H1 (cell line): Measurements from ENCODE around the gene KLF7. TPM values are rescaled to one million over a fixed set of nuclear protein-coding genes. Genes with fewer than 3 reads are reported as not detected.

Experiments
- CBX5 ChIP-seq: fragments of 300-800, 300-1000 bp; sonication (generic); IDR thresholded peaks from 2 replicates; pipeline ENCODE4 v1.7.1; 2016; ENCODE audit warnings: antibody characterized with exemption, low read length, low read depth
- GTF2F1 ChIP-seq: IDR thresholded peaks from 2 replicates; pipeline ENCODE4 v1.6.1; 2012; ENCODE audit warnings: low read depth, low read length, improper control_type of control experiment, borderline replicate concordance
- TAF7 ChIP-seq: optimal IDR thresholded peaks from 2 replicates; pipeline ENCODE3; 2011; ENCODE audit warnings: low read depth, mild to moderate bottlenecking, inconsistent platforms, low read length, moderate library complexity, borderline replicate concordance
- TEAD4 ChIP-seq: IDR thresholded peaks from 2 replicates; pipeline ENCODE4 v1.6.1; 2012; ENCODE audit warnings: low read depth, low read length, inconsistent platforms, mixed read lengths
- USF2 ChIP-seq: IDR thresholded peaks from 2 replicates; pipeline ENCODE4 v1.6.1; 2011; ENCODE audit warnings: low read length, improper control_type of control experiment
- polyA plus RNA-seq, 7 experiments: library from polyadenylated mRNA; depleted of rRNA in 3 of 7; stranded (reverse) in 5 of 7; unstranded in 2 of 7; fragments of >200 nt in 5 of 7; fragments of 200-250 nt in 2 of 7; gene quantifications; 1 replicate in 5 of 7; 2 replicates in 1 of 7; 4 replicates in 1 of 7; pipeline versions ENCODE4 v1.2.1 to v1.2.3, GENCODE V29; 2011 to 2013; ENCODE audit warnings: missing spikeins in 2 of 7, mixed read lengths in 2 of 7
- total RNA-seq: library from RNA; stranded (reverse); fragmentation: NEBNext Ultra II Directional; extraction: Animal tissue kit (Norgen Biotek cat#: 25700); gene quantifications from 2 replicates; pipeline ENCODE4 v1.2.1, GENCODE V29; 2021
- TF ChIP-seq, protein P1 (sequence below), 3 experiments: IDR thresholded peaks; 1 replicate in 2 of 3; 2 replicates in 1 of 3; pipeline versions ENCODE4 v1.5.1 to v1.6.1; 2011; ENCODE audit warnings: low read length in 3 of 3, mild to moderate bottlenecking in 3 of 3, inconsistent platforms in 2 of 3, low read depth in 1 of 3, moderate library complexity in 1 of 3; ENCODE audit not compliant: insufficient read depth in 1 of 3; ENCODE audit errors: control extremely low read depth in 1 of 3
- TF ChIP-seq, protein P2 (sequence below): IDR thresholded peaks from 2 replicates; pipeline ENCODE4 v1.6.1; 2011; ENCODE audit warnings: low read depth, mild to moderate bottlenecking, low read length; ENCODE audit not compliant: insufficient read depth

The KLF7 gene
- total and polyA plus RNA-seq, 2 of the 8 experiments (the other 6 are each of a cell fraction or from before 2014, with no cell fraction given), result 9.6 to 23.3 TPM

GRCh38 chr2:207130958-207131521 is 34.7 kb downstream of the KLF7 start (continued):
- TF ChIP-seq, protein P1, sequence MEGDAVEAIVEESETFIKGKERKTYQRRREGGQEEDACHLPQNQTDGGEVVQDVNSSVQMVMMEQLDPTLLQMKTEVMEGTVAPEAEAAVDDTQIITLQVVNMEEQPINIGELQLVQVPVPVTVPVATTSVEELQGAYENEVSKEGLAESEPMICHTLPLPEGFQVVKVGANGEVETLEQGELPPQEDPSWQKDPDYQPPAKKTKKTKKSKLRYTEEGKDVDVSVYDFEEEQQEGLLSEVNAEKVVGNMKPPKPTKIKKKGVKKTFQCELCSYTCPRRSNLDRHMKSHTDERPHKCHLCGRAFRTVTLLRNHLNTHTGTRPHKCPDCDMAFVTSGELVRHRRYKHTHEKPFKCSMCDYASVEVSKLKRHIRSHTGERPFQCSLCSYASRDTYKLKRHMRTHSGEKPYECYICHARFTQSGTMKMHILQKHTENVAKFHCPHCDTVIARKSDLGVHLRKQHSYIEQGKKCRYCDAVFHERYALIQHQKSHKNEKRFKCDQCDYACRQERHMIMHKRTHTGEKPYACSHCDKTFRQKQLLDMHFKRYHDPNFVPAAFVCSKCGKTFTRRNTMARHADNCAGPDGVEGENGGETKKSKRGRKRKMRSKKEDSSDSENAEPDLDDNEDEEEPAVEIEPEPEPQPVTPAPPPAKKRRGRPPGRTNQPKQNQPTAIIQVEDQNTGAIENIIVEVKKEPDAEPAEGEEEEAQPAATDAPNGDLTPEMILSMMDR (IDR thresholded peaks at IDR 0.05; ENCODE audit: control extremely low read depth in 1 of 3, insufficient read depth in 1 of 3, low read depth in 1 of 3, low read length in 3 of 3), result no peak
- TF ChIP-seq GTF2F1, result no peak
- TF ChIP-seq CBX5, result no peak
- no peak for TF ChIP-seq TEAD4
- TF ChIP-seq, protein P2, sequence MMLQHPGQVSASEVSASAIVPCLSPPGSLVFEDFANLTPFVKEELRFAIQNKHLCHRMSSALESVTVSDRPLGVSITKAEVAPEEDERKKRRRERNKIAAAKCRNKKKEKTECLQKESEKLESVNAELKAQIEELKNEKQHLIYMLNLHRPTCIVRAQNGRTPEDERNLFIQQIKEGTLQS, result no peak
- no peak for TF ChIP-seq USF2
- TF ChIP-seq TAF7, result no peak
